ENCODE results near the gene LEKR1.

LEKR1 gene

DNA sequence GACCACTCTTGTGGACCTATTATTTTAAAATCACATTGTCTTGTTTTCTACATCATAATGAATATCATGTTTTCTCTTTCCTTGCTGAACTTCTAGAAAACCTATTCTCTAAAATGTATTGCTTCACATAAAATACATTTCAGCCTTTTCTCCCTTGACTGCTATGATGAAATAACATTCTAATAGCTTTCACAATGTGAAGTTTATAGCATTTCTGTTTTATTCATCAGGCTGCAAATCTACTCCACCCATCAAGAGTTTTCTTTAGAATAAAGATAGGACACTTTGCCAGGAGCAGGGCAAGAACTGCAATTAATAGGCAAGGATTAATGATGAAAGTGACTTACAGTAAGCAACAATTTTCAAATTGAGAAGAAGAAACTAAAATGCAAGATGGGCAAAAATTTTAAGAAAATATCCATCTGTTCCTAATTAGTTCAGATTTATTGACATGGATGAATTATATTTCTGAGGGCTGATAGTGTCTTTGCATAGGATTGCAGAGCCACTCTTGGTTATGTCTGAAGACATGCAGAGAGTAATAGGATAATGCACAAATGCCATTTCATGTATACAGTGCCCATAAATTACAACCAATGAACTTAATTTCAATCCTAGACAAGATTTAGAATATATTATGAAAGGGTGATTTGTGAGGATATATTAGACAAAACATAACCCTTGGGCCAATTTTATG lies 21.7 kb downstream of the LEKR1 start:
- Histone ChIP-seq H2BK120ac (ENCODE audit: low read depth, low read length) (no peak overlapping the region), H3K9me3 (replicated peaks in 1 of 2; ENCODE audit: control insufficient read depth in 2 of 2, insufficient read depth in 1 of 2, low read depth in 1 of 2, low read length in 2 of 2) (no peaks in the 10 kb centered on the region), H3K79me1 (ENCODE audit: low read depth, low read length) (no peaks in the 10 kb centered on the region), H3K4me1 (ENCODE audit: control insufficient read depth in 2 of 2, insufficient read depth in 1 of 2, low read depth in 1 of 2, low read length in 2 of 2) (no peaks in the 10 kb centered on the region), H3K23ac (ENCODE audit: low read depth, low read length, poor library complexity) (no peak overlapping the region), H3K27ac (replicated peaks; ENCODE audit: low read length) (no peak overlapping the region), H2BK5ac (ENCODE audit: low read length) (no peak overlapping the region), H2BK12ac (ENCODE audit: low read length) (no peak overlapping the region), H3K14ac (ENCODE audit: low read length) (no peak overlapping the region), H4K91ac (ENCODE audit: low read depth, low read length, poor library complexity) (no peak overlapping the region), H2AK5ac (ENCODE audit: low read depth, low read length) (no peak overlapping the region), H2AFZ (ENCODE audit: low read length) (no peak overlapping the region), H3K36me3 (replicated peaks in 1 of 2; ENCODE audit: control insufficient read depth in 2 of 2, insufficient read depth in 2 of 2, low read length in 2 of 2) (no peaks in the 10 kb centered on the region), H3K4me2 (ENCODE audit: insufficient read depth, low read length, poor library complexity, severe bottlenecking) (no peak overlapping the region), H3K18ac (ENCODE audit: low read length) (no peak overlapping the region), H3K9ac (ENCODE audit: low read depth, low read length, poor library complexity) (no peak overlapping the region), H3K4me3 (ENCODE audit: low read length in 2 of 2) (no peak overlapping the region), H4K8ac (ENCODE audit: low read depth, low read length) (no peak overlapping the region), H3K4ac (ENCODE audit: low read length) (no peak overlapping the region), H2BK15ac (ENCODE audit: low read length) (no peak overlapping the region), H3K27me3 (ENCODE audit: control insufficient read depth in 3 of 3, insufficient read depth in 3 of 3, low read depth in 1 of 3, low read length in 3 of 3) (peaks cover 0 to 2% (median 0%) of the 10 kb centered on the region in 3 experiments)
- no peak for DNase-seq (ENCODE audit: low spot score)

DNA sequence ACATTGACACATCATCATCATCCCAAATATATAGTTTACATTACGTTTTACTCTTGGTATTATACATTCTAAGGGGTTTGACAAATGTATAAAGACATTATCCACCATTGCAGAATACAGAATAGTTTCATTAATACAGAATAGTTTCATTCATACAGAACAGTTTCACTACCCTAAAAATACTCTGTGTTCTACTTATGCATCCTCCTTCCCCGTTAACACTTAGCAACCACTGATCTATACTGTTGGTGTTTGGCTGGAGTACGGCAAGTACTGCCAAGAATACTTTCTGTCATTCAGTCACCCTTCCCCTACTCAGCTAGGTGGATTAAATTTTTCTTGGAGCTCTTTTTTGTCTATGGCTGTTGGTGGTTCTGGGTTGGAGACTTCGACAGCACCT lies 33.4 kb downstream of the LEKR1 start:
- no peak overlapping the region for H3K27ac ChIP-seq (replicated peaks; ENCODE audit: low read length)
- H4K8ac ChIP-seq (ENCODE audit: low read depth, low read length), result no peak overlapping the region
- H3K4me2 ChIP-seq (ENCODE audit: insufficient read depth, low read length, poor library complexity, severe bottlenecking), result no peak overlapping the region
- no peak overlapping the region for H3K9ac ChIP-seq (ENCODE audit: low read depth, low read length, poor library complexity)
- no peaks in the 10 kb centered on the region for H3K79me1 ChIP-seq (ENCODE audit: low read depth, low read length)
- H3K4ac ChIP-seq (ENCODE audit: low read length), result no peak overlapping the region
- no peak overlapping the region for H4K91ac ChIP-seq (ENCODE audit: low read depth, low read length, poor library complexity)
- H3K36me3 ChIP-seq (replicated peaks in 1 of 2; ENCODE audit: control insufficient read depth in 2 of 2, insufficient read depth in 2 of 2, low read length in 2 of 2), result no peaks in the 10 kb centered on the region
- H3K14ac ChIP-seq (ENCODE audit: low read length), result no peak overlapping the region
- H3K9me3 ChIP-seq (replicated peaks in 1 of 2; ENCODE audit: control insufficient read depth in 2 of 2, insufficient read depth in 1 of 2, low read depth in 1 of 2, low read length in 2 of 2), result no peaks in the 10 kb centered on the region
- H3K23ac ChIP-seq (ENCODE audit: low read depth, low read length, poor library complexity), result no peak overlapping the region
- H2AK5ac ChIP-seq (ENCODE audit: low read depth, low read length), result no peak overlapping the region
- WGBS, 2 donors (ENCODE audit: extremely low coverage in 2 of 2, insufficient read length in 2 of 2, insufficient replicate concordance in 1 of 2), result no CpG with 5 or more reads among the region's 4 CpGs
- no peaks in the 10 kb centered on the region for H3K27me3 ChIP-seq (ENCODE audit: control insufficient read depth in 3 of 3, insufficient read depth in 3 of 3, low read depth in 1 of 3, low read length in 3 of 3)
- no peak overlapping the region for H2BK5ac ChIP-seq (ENCODE audit: low read length)
- H2BK15ac ChIP-seq (ENCODE audit: low read length), result no peak overlapping the region
- H2BK12ac ChIP-seq (ENCODE audit: low read length), result no peak overlapping the region
- no peak overlapping the region for H3K18ac ChIP-seq (ENCODE audit: low read length)
- H3K4me1 ChIP-seq (ENCODE audit: control insufficient read depth in 2 of 2, insufficient read depth in 1 of 2, low read depth in 1 of 2, low read length in 2 of 2), result no peaks in the 10 kb centered on the region
- DNase-seq (ENCODE audit: low spot score), result no peak
- no peak overlapping the region for H2BK120ac ChIP-seq (ENCODE audit: low read depth, low read length)
- no peak overlapping the region for H2AFZ ChIP-seq (ENCODE audit: low read length)
- no peak overlapping the region for H3K4me3 ChIP-seq (ENCODE audit: low read length in 2 of 2)

DNA sequence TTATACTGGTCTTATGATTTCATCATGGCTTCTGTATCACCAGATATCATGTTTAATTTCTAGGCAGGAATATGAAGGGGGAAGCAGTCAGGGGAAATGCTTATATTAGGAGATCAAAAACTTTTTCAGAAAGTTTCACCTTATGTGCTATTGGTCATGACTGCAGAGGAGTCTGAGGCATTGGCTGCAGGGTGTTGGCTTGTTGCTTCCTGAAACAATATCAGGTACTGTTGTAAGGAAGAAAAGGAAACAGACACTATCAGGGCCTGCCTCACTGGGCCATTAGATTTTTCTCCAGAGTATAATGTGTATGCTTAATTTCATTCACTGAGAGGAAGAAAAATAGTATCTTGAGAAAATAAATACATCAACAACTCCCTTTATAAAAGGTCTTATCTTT lies 34.7 kb downstream of the LEKR1 start:
- Histone ChIP-seq H3K27me3 (ENCODE audit: control insufficient read depth in 3 of 3, insufficient read depth in 3 of 3, low read depth in 1 of 3, low read length in 3 of 3) (no peaks in the 10 kb centered on the region), H3K14ac (ENCODE audit: low read length) (no peak overlapping the region), H3K27ac (replicated peaks; ENCODE audit: low read length) (no peak overlapping the region), H3K9ac (ENCODE audit: low read depth, low read length, poor library complexity) (no peak overlapping the region), H4K8ac (ENCODE audit: low read depth, low read length) (no peak overlapping the region), H2BK15ac (ENCODE audit: low read length) (no peak overlapping the region), H3K4me2 (ENCODE audit: insufficient read depth, low read length, poor library complexity, severe bottlenecking) (no peak overlapping the region), H3K4ac (ENCODE audit: low read length) (no peak overlapping the region), H4K91ac (ENCODE audit: low read depth, low read length, poor library complexity) (no peak overlapping the region), H3K18ac (ENCODE audit: low read length) (no peak overlapping the region), H2BK12ac (ENCODE audit: low read length) (no peak overlapping the region), H3K36me3 (replicated peaks in 1 of 2; ENCODE audit: control insufficient read depth in 2 of 2, insufficient read depth in 2 of 2, low read length in 2 of 2) (no peaks in the 10 kb centered on the region), H2BK5ac (ENCODE audit: low read length) (no peak overlapping the region), H3K23ac (ENCODE audit: low read depth, low read length, poor library complexity) (no peak overlapping the region), H3K9me3 (replicated peaks in 1 of 2; ENCODE audit: control insufficient read depth in 2 of 2, insufficient read depth in 1 of 2, low read depth in 1 of 2, low read length in 2 of 2) (no peaks in the 10 kb centered on the region), H2BK120ac (ENCODE audit: low read depth, low read length) (no peak overlapping the region), H3K79me1 (ENCODE audit: low read depth, low read length) (no peaks in the 10 kb centered on the region), H2AK5ac (ENCODE audit: low read depth, low read length) (no peak overlapping the region), H3K4me3 (ENCODE audit: low read length in 2 of 2) (no peak overlapping the region), H2AFZ (ENCODE audit: low read length) (no peak overlapping the region), H3K4me1 (ENCODE audit: control insufficient read depth in 2 of 2, insufficient read depth in 1 of 2, low read depth in 1 of 2, low read length in 2 of 2) (no peaks in the 10 kb centered on the region)
- no peak for DNase-seq (ENCODE audit: low spot score)

DNA sequence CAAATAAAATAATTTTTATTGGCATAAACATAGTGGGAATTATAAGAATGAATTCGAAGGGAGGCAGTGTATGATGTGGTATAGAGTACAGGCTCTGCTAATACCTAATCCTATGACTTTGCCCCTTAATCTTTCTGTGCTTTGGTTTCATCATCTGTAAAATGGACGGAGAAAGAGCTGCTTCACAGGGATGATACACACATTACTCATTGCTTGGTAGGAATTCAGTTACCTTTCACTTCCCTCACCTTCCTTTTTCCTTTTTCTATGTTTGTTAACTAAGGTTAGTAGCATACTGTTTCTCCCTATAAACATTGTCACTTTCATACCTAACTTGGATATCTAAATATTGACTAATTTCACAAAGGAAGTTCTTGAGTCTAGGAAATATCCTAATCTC lies 36.2 kb downstream of the LEKR1 start:
- WGBS, 2 donors (ENCODE audit: extremely low coverage in 2 of 2, insufficient read length in 2 of 2, insufficient replicate concordance in 1 of 2), result no CpG with 5 or more reads among the region's 2 CpGs
- Histone ChIP-seq H3K4me2 (ENCODE audit: insufficient read depth, low read length, poor library complexity, severe bottlenecking) (no peak overlapping the region), H3K9me3 (replicated peaks in 1 of 2; ENCODE audit: control insufficient read depth in 2 of 2, insufficient read depth in 1 of 2, low read depth in 1 of 2, low read length in 2 of 2) (no peaks in the 10 kb centered on the region), H2BK12ac (ENCODE audit: low read length) (no peak overlapping the region), H2AK5ac (ENCODE audit: low read depth, low read length) (no peak overlapping the region), H3K4me3 (ENCODE audit: low read length in 2 of 2) (no peak overlapping the region), H3K9ac (ENCODE audit: low read depth, low read length, poor library complexity) (no peak overlapping the region), H3K36me3 (replicated peaks in 1 of 2; ENCODE audit: control insufficient read depth in 2 of 2, insufficient read depth in 2 of 2, low read length in 2 of 2) (no peaks in the 10 kb centered on the region), H3K27ac (replicated peaks; ENCODE audit: low read length) (no peak overlapping the region), H3K4me1 (ENCODE audit: control insufficient read depth in 2 of 2, insufficient read depth in 1 of 2, low read depth in 1 of 2, low read length in 2 of 2) (no peaks in the 10 kb centered on the region), H3K27me3 (ENCODE audit: control insufficient read depth in 3 of 3, insufficient read depth in 3 of 3, low read depth in 1 of 3, low read length in 3 of 3) (no peaks in the 10 kb centered on the region), H3K4ac (ENCODE audit: low read length) (no peak overlapping the region), H2BK15ac (ENCODE audit: low read length) (no peak overlapping the region), H2BK120ac (ENCODE audit: low read depth, low read length) (no peak overlapping the region), H3K23ac (ENCODE audit: low read depth, low read length, poor library complexity) (no peak overlapping the region), H4K91ac (ENCODE audit: low read depth, low read length, poor library complexity) (no peak overlapping the region), H3K79me1 (ENCODE audit: low read depth, low read length) (no peaks in the 10 kb centered on the region), H2BK5ac (ENCODE audit: low read length) (no peak overlapping the region), H2AFZ (ENCODE audit: low read length) (no peak overlapping the region), H3K18ac (ENCODE audit: low read length) (no peak overlapping the region), H3K14ac (ENCODE audit: low read length) (no peak overlapping the region), H4K8ac (ENCODE audit: low read depth, low read length) (no peak overlapping the region)
- DNase-seq (ENCODE audit: low spot score), result no peak
